Measurements from ENCODE around the gene OR2V2.

DNA sequence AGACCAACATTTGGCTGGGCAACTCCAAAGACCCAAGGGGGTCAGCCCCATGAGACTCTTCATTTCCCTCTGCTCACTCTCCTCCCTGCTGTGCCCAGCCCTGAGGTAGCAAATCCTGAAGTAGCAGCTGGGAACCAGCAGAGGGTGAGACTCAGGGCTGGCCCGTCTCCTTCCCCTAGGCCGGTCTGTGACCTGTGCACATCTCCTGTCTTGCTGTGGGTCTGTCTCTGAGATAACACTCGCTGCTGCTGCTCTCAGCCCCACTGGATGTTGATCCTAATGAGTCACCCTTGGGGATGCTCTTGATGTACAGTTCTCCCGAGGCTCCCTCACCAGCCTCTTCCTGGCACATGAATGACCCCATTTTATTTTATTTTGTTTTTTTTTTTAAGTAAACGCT, 9.1 kb upstream of the OR2V2 start:
- TF ChIP-seq, protein P1, sequence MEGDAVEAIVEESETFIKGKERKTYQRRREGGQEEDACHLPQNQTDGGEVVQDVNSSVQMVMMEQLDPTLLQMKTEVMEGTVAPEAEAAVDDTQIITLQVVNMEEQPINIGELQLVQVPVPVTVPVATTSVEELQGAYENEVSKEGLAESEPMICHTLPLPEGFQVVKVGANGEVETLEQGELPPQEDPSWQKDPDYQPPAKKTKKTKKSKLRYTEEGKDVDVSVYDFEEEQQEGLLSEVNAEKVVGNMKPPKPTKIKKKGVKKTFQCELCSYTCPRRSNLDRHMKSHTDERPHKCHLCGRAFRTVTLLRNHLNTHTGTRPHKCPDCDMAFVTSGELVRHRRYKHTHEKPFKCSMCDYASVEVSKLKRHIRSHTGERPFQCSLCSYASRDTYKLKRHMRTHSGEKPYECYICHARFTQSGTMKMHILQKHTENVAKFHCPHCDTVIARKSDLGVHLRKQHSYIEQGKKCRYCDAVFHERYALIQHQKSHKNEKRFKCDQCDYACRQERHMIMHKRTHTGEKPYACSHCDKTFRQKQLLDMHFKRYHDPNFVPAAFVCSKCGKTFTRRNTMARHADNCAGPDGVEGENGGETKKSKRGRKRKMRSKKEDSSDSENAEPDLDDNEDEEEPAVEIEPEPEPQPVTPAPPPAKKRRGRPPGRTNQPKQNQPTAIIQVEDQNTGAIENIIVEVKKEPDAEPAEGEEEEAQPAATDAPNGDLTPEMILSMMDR (IDR thresholded peaks at IDR 0.05) = no peak
- TF ChIP-seq POLR2A (IDR thresholded peaks at IDR 0.05) = no peak
- TF ChIP-seq EP300 (IDR thresholded peaks at IDR 0.05) = no peak
